ENCODE data around the gene CTNNA2. TPM values are rescaled to one million over a fixed set of nuclear protein-coding genes. Genes with fewer than 3 reads are reported as not detected.

The CTNNA2 gene
- polyA plus RNA-seq, 2 of the 4 experiments (the other 2 are of a cell fraction) = 0.50 to 0.94 TPM

GRCh38 chr2:79723830-79724229 lies 211.0 kb downstream of the CTNNA2 start (continued):
- TF ChIP-seq RARB (CRISPR knock-in tag; IDR thresholded peaks at IDR 0.05) (no peak), FOXS1 (CRISPR knock-in tag; IDR thresholded peaks at IDR 0.05) (no peak), FOSB (CRISPR knock-in tag; IDR thresholded peaks at IDR 0.05) (no peak)

- no peak for FAIRE-seq
- POLR2A ChIA-PET = no interaction called here
- H3K4me1 ChIP-seq = no peaks in the 10 kb centered on the region
These were observed 216.7 kb downstream of the CTNNA2 start for GRCh38 chr2:79729532-79729931.

GRCh38 chr2:79734518-79734917 lies 221.7 kb downstream of the CTNNA2 start:
- WGBS (ENCODE audit: missing lambda C conversion rate) = 64% methylated on average over 1 of the region's 1 CpG
- ChIA-PET POLR2A (no interaction called here), CTCF (no interaction called here)
- H3K4me3 ChIP-seq = no peak overlapping the region
- ATAC-seq = no peak
- FAIRE-seq = no peak
- H3K4me1 ChIP-seq = no peaks in the 10 kb centered on the region
- H3K27ac ChIP-seq = no peak overlapping the region
- no peak for TF ChIP-seq CTCF (IDR thresholded peaks at IDR 0.05)
- TF ChIP-seq MAFK (IDR thresholded peaks at IDR 0.05; ENCODE audit: partially characterized antibody) = no peak
- no peak for TF ChIP-seq CEBPB (IDR thresholded peaks at IDR 0.05)
- TF ChIP-seq JUN (IDR thresholded peaks at IDR 0.05) = no peak
- no peak for TF ChIP-seq CBX8 (IDR thresholded peaks at IDR 0.05)
- TF ChIP-seq PBX3 (IDR thresholded peaks at IDR 0.05) = no peak
- no peak for TF ChIP-seq NFE2L2 (conservative IDR thresholded peaks at IDR 0.05; ENCODE audit: low read length)
- TF ChIP-seq BHLHE40 (IDR thresholded peaks at IDR 0.05; ENCODE audit: low read depth, low read length) = no peak
- no peak for TF ChIP-seq SREBF2 (IDR thresholded peaks at IDR 0.05)
- no peak for TF ChIP-seq RARB (CRISPR knock-in tag; IDR thresholded peaks at IDR 0.05)
- no peak for TF ChIP-seq RAD21 (conservative IDR thresholded peaks at IDR 0.05 in 1 of 2, IDR thresholded peaks at IDR 0.05 in 1 of 2)
- H3K4me2 ChIP-seq = no peak overlapping the region
- no peak for DNase-seq (ENCODE audit: low read depth in 1 of 2, low spot score in 1 of 2)
- no peaks in the 10 kb centered on the region for H3K9me3 ChIP-seq

More at GRCh38 chr2:79729532-79729931, 216.7 kb downstream of the CTNNA2 start:
- H3K27ac ChIP-seq = no peak overlapping the region
- WGBS (ENCODE audit: missing lambda C conversion rate) = 33% methylated on average over 1 of the region's 1 CpG
- no peak for ATAC-seq
- TF ChIP-seq PHF8 (IDR thresholded peaks at IDR 0.05; ENCODE audit: borderline replicate concordance, low read depth) (no peak), CBX2 (IDR thresholded peaks at IDR 0.05; ENCODE audit: borderline replicate concordance, low read depth) (no peak), JUNB (IDR thresholded peaks at IDR 0.05) (no peak), HOXA7 (CRISPR knock-in tag; IDR thresholded peaks at IDR 0.05) (no peak), GATA3 (IDR thresholded peaks at IDR 0.05; ENCODE audit: borderline replicate concordance) (no peak), CTCF (IDR thresholded peaks at IDR 0.05) (no peak), MAFK (IDR thresholded peaks at IDR 0.05; ENCODE audit: partially characterized antibody) (no peak), SREBF2 (IDR thresholded peaks at IDR 0.05) (no peak), RCOR1 (IDR thresholded peaks at IDR 0.05; ENCODE audit: low read depth, low read length) (no peak), ATOH8 (CRISPR knock-in tag; IDR thresholded peaks at IDR 0.05; ENCODE audit: low read depth) (no peak)
- H3K4me2 ChIP-seq = no peak overlapping the region
- CTCF ChIA-PET = interaction anchor here (1.6 kb wide), 1 partner anchor 11 kb away, joined by 3 read pairs; no protein-coding TSS in a partner anchor
- no peak overlapping the region for H3K4me3 ChIP-seq
- DNase-seq (ENCODE audit: low read depth in 1 of 2, low spot score in 1 of 2) = no peak
- H3K9me3 ChIP-seq = peaks cover 6% of the 10 kb centered on the region; the same call in 1 of the 3 replicates

All from A549 (cell line).